Stomach (tissue), 4 donors: ENCODE data around the gene BCL11B.

Experiments
- CTCF ChIP-seq, 7 experiments: fragments of 450-650 bp in 4 of 7; fragments of 200-600 bp in 3 of 7; sonication (generic) in 3 of 7; IDR thresholded peaks; one replicate each; pipeline ENCODE4 v1.5.1; 2016 to 2019; ENCODE audit warnings: antibody characterized with exemption in 7 of 7, control low read depth in 2 of 7, mild to moderate bottlenecking in 1 of 7
- EP300 ChIP-seq: sonication (generic); formaldehyde crosslinking; IDR thresholded peaks from one replicate; pipeline ENCODE4 v1.6.1; 2017; ENCODE audit warnings: antibody characterized with exemption
- POLR2A ChIP-seq, 4 donors: fragments of 450-650 bp; IDR thresholded peaks; one replicate each; pipeline ENCODE4 v1.6.1; 2016; ENCODE audit warnings: antibody characterized with exemption in 4 of 4, control low read depth in 2 of 4, mild to moderate bottlenecking in 1 of 4, moderate library complexity in 1 of 4
- POLR2AphosphoS5 ChIP-seq, 3 donors: sonication (generic); formaldehyde crosslinking; IDR thresholded peaks; one replicate each; pipeline ENCODE4 v1.6.1; 2016; ENCODE audit warnings: antibody characterized with exemption in 3 of 3

GRCh38 chr14:99280066-99280731, 8.2 kb upstream of the BCL11B start:
- TF ChIP-seq POLR2A (IDR thresholded peaks at IDR 0.05) (no peak), EP300 (no peak), POLR2AphosphoS5 (IDR thresholded peaks at IDR 0.05) (no peak), CTCF (IDR thresholded peaks at IDR 0.05) (no peak)
